Measurements from ENCODE around the gene UBE2Q2. TPM values are rescaled to one million over a fixed set of nuclear protein-coding genes. Genes with fewer than 3 reads are reported as not detected.

UBE2Q2 gene
- total RNA-seq, 1 experiment from 2014 or later: 18.1 TPM

DNA sequence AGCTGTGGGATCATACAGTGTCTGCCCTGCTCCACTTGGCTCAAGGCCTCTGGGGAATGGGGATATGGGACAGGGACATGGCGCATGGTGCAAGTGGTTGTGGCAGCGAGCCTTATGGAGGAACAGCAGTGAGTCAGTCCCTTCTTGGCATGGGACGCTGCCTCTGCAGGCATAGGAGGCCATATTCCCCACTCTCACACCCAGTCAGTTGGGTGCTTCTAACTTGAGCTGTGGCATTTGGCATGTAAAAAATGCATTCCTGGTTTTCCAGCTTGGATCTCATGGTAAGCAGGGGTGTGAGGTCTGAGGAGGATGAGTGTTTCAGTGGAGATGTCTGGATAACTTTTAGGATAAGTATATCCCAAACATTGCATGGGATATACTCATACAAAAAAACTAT is 31.6 kb upstream of the UBE2Q2 start:
- Histone ChIP-seq H3K27me3 (replicated peaks; ENCODE audit: insufficient read depth, low read depth, low read length, poor library complexity) (no peaks in the 10 kb centered on the region), H3K4me3 (ENCODE audit: low read depth, low read length, poor library complexity, severe bottlenecking) (no peak overlapping the region), H3K27ac (ENCODE audit: low read depth, low read length, poor library complexity, severe bottlenecking) (no peak overlapping the region), H3K9me3 (ENCODE audit: low read depth, low read length, poor library complexity, severe bottlenecking) (no peaks in the 10 kb centered on the region), H3K4me1 (ENCODE audit: insufficient read depth, low read length, poor library complexity, severe bottlenecking) (peaks cover under 1% of the 10 kb centered on the region), H3K36me3 (ENCODE audit: insufficient read depth, low read length, poor library complexity, severe bottlenecking) (no peaks in the 10 kb centered on the region)
- no TSS peak for BruUV-seq (replicated peaks)
- ChIA-PET CTCF (interaction anchor here (0.6 kb wide), 1 partner anchor 9 kb away, joined by 3 read pairs; no protein-coding TSS in a partner anchor), POLR2A (ENCODE audit: low non-redundant PET) (no interaction called here)
- DNase-seq (ENCODE audit: low spot score): no peak
- TF ChIP-seq, protein P1, sequence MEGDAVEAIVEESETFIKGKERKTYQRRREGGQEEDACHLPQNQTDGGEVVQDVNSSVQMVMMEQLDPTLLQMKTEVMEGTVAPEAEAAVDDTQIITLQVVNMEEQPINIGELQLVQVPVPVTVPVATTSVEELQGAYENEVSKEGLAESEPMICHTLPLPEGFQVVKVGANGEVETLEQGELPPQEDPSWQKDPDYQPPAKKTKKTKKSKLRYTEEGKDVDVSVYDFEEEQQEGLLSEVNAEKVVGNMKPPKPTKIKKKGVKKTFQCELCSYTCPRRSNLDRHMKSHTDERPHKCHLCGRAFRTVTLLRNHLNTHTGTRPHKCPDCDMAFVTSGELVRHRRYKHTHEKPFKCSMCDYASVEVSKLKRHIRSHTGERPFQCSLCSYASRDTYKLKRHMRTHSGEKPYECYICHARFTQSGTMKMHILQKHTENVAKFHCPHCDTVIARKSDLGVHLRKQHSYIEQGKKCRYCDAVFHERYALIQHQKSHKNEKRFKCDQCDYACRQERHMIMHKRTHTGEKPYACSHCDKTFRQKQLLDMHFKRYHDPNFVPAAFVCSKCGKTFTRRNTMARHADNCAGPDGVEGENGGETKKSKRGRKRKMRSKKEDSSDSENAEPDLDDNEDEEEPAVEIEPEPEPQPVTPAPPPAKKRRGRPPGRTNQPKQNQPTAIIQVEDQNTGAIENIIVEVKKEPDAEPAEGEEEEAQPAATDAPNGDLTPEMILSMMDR (conservative IDR thresholded peaks at IDR 0.05; ENCODE audit: low read depth, low read length): no peak
- TF ChIP-seq EZH2 (IDR thresholded peaks at IDR 0.05; ENCODE audit: borderline replicate concordance, low read depth, low read length, poor library complexity, severe bottlenecking): no peak
- intact Hi-C loops (cut with micrococcal nuclease; ENCODE audit: unreplicated experiment): no loop called here

DNA sequence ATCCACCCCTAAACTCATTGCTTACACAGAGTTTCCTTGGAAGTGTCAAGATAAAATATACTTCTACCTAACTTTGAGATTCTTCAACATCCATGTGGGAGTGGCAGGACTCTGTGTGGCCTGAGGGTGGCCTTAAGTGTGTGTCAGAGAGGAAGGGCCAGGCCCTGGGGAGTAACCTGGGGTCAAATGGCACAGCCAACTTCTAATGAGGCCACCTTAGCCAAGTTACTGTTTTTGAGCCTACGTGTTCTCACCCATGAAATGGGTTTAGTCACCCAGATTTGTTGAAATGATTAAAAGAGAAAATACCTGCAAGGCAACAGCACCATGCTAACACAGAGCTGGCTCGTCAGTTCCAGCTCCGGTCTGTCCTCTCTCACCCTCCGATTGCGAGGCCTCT is 28.5 kb upstream of the UBE2Q2 start:
- no peak for TF ChIP-seq EZH2 (IDR thresholded peaks at IDR 0.05; ENCODE audit: borderline replicate concordance, low read depth, low read length, poor library complexity, severe bottlenecking)
- TF ChIP-seq, protein P1 (conservative IDR thresholded peaks at IDR 0.05; ENCODE audit: low read depth, low read length): no peak
- Histone ChIP-seq H3K9me3 (ENCODE audit: low read depth, low read length, poor library complexity, severe bottlenecking) (no peaks in the 10 kb centered on the region), H3K27ac (ENCODE audit: low read depth, low read length, poor library complexity, severe bottlenecking) (no peak overlapping the region), H3K4me1 (ENCODE audit: insufficient read depth, low read length, poor library complexity, severe bottlenecking) (peaks cover 5% of the 10 kb centered on the region), H3K27me3 (replicated peaks; ENCODE audit: insufficient read depth, low read depth, low read length, poor library complexity) (no peaks in the 10 kb centered on the region), H3K36me3 (ENCODE audit: insufficient read depth, low read length, poor library complexity, severe bottlenecking) (no peaks in the 10 kb centered on the region), H3K4me3 (ENCODE audit: low read depth, low read length, poor library complexity, severe bottlenecking) (no peak overlapping the region)
- BruUV-seq (replicated peaks): no TSS peak
- no peak for DNase-seq (ENCODE audit: low spot score)
- POLR2A ChIA-PET (ENCODE audit: low non-redundant PET): no interaction called here
- intact Hi-C loops (cut with micrococcal nuclease; ENCODE audit: unreplicated experiment): no loop called here
- CTCF ChIA-PET: no interaction called here

DNA sequence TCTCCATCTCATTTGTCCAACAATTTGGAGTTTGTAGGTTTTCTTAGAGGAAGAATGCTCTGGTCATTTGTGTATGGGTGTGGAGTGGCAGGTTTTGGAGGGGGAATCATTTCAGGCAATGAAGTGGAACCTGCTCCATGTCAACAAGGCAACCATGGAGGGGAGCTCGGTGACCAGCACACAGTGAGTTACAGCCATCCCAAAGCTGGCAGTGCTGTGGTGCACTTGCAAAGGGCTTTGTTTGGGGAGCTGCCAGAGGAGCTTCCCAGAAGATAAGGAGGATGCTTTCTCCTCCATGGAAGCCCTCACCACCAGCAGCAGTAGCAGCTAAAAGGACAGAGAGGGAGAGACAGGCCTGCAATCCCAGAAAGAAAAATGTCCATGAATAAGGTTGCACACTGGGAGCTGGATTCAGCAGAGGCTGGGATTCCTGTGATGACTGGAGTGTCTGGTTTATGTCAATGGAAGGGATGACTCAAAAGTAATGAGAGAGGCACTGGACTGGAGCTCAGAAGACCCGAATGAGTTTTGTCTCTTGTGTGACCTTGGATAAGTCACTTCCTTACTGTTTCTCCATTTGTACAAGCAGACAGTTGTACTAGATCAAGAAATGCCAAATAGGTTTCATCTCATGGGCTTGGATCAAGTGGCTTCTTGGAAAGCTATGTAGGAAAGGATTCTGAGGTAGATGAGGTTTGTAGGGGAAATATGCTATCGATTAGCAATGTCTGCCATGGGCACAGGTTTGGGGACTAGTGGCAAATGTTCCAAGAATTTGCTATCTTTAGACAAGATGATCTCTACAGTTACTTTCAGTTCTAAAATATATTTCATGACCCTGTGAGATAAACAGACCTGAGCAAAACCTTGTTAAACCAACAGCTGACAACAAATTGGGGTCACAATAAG is 27.2 kb upstream of the UBE2Q2 start:
- BruUV-seq (replicated peaks): no TSS peak
- POLR2A ChIA-PET (ENCODE audit: low non-redundant PET): no interaction called here
- intact Hi-C loops (cut with micrococcal nuclease; ENCODE audit: unreplicated experiment): no loop called here
- TF ChIP-seq EZH2 (IDR thresholded peaks at IDR 0.05; ENCODE audit: borderline replicate concordance, low read depth, low read length, poor library complexity, severe bottlenecking): no peak
- TF ChIP-seq, protein P1 (conservative IDR thresholded peaks at IDR 0.05; ENCODE audit: low read depth, low read length): no peak
- Histone ChIP-seq H3K27me3 (replicated peaks; ENCODE audit: insufficient read depth, low read depth, low read length, poor library complexity) (no peaks in the 10 kb centered on the region), H3K27ac (ENCODE audit: low read depth, low read length, poor library complexity, severe bottlenecking) (no peak overlapping the region), H3K4me1 (ENCODE audit: insufficient read depth, low read length, poor library complexity, severe bottlenecking) (peaks cover 5% of the 10 kb centered on the region), H3K9me3 (ENCODE audit: low read depth, low read length, poor library complexity, severe bottlenecking) (no peaks in the 10 kb centered on the region), H3K36me3 (ENCODE audit: insufficient read depth, low read length, poor library complexity, severe bottlenecking) (no peaks in the 10 kb centered on the region), H3K4me3 (ENCODE audit: low read depth, low read length, poor library complexity, severe bottlenecking) (no peak overlapping the region)
- CTCF ChIA-PET: no interaction called here
- DNase-seq (ENCODE audit: low spot score): no peak

Measured in A673 (cell line).